Measurements from ENCODE around the gene GNG3. TPM values are rescaled to one million over a fixed set of nuclear protein-coding genes. Genes with fewer than 3 reads are reported as not detected.
"Not testable (repeated sequence)": the region's sequence is repeated elsewhere in the genome, so short reads cannot be mapped to it uniquely, and the experiment has no call there.

The GNG3 gene
- total and polyA plus RNA-seq, 2 experiments from 2014 or later, result 3.0 TPM; not detected in 1

DNA sequence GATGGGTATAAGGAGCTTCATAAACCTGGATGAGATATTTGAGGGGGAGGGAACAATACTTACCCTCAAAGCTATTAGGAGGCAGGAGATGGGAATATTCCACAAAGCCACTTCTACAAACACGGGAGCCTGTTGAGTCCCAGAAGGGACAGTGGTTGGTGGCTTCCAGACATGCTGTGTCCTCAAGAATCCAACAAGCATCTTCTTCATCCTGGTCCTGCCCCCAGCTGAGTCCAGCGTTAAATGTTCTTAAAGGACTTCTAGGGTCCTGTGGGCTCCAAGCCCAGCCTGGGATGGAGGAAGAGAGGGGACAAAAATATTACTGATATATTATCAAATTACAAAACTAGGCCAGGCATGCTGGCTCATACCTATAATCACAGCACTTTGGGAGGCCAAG, 40.0 kb upstream of the GNG3 start:
- Histone ChIP-seq H3K27ac (no peak overlapping the region), H3K4me1 (ENCODE audit: low read depth) (peaks cover 18% of the 10 kb centered on the region), H3K27me3 (no peaks in the 10 kb centered on the region), H3K4me3 (no peak overlapping the region), H3K9me3 (ENCODE audit: low read depth) (no peaks in the 10 kb centered on the region), H3K36me3 (peaks cover 2% of the 10 kb centered on the region)
- TF ChIP-seq, protein P1, sequence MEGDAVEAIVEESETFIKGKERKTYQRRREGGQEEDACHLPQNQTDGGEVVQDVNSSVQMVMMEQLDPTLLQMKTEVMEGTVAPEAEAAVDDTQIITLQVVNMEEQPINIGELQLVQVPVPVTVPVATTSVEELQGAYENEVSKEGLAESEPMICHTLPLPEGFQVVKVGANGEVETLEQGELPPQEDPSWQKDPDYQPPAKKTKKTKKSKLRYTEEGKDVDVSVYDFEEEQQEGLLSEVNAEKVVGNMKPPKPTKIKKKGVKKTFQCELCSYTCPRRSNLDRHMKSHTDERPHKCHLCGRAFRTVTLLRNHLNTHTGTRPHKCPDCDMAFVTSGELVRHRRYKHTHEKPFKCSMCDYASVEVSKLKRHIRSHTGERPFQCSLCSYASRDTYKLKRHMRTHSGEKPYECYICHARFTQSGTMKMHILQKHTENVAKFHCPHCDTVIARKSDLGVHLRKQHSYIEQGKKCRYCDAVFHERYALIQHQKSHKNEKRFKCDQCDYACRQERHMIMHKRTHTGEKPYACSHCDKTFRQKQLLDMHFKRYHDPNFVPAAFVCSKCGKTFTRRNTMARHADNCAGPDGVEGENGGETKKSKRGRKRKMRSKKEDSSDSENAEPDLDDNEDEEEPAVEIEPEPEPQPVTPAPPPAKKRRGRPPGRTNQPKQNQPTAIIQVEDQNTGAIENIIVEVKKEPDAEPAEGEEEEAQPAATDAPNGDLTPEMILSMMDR (IDR thresholded peaks at IDR 0.05; ENCODE audit: low read depth, low read length), result no peak
- DNase-seq (ENCODE audit: low read depth in 1 of 2, low spot score in 1 of 2), result no peak

DNA sequence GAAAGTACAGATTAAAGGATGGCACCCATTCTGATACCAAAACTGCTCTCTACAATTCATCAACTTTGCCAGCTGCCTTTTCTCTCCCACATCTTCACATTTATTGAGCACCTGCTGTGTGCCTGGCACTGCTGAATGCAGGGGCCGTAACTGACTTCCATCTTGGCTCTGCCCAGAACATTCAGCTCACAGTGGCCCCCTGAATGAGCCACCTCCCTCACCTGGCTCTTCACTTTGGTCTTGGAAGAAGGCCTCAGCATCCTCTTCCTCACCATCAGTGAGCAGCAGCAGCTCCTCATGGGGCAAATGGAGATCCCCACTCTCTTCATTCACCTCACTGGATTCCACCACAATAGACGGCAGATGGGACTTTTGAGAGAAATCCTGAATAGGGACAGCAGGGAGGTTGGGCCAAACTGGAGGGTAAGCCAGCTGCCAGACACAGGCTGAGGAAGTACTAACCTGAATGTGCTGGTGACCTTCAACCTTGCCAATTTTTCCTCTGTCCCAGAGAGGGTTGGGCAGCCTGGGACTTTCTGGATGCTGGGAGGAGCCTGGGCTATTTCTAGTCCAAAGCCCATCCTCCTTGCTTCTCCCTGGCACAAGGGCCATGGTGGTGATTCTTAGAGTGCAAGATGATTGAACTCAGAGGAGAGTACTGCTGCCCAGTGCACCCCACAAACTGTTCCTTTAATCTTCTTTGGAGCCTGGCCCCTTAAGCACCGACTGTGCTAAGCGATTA, 37.9 kb upstream of the GNG3 start:
- DNase-seq (ENCODE audit: low read depth in 1 of 2, low spot score in 1 of 2), result no peak

DNA sequence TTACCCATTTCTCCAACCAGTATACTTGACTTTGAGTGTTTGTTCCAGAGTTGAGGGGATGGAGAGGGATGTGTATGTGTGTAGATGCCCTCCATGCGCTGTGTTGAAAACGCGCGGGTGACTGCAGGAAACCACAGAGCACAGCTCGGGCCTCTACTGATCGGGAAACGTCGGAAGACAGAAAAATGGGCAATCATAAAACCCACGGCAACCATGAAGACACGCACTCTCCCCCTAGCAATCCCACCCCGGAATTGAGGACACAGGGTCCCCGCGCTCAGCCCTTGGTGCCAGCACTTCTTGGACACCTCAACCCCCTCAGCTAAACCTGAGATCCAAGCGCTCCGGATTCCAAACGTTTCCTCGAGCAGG, 36.3 kb upstream of the GNG3 start:
- Histone ChIP-seq H3K4me1 (ENCODE audit: low read depth) (peaks cover 20% of the 10 kb centered on the region), H3K4me3 (peak overlapping the region; percentile 68), H3K27me3 (no peaks in the 10 kb centered on the region), H3K27ac (peak overlapping the region; percentile 89), H3K9me3 (ENCODE audit: low read depth) (no peaks in the 10 kb centered on the region), H3K36me3 (peaks cover 9% of the 10 kb centered on the region)
- TF ChIP-seq, protein P1 (IDR thresholded peaks at IDR 0.05; ENCODE audit: low read depth, low read length), result no peak
- DNase-seq (ENCODE audit: low read depth in 1 of 2, low spot score in 1 of 2), result no peak

More for the DNA sequence above, 37.9 kb upstream of the GNG3 start:
- H3K27ac ChIP-seq, result peak overlapping the region; percentile 61
- H3K4me3 ChIP-seq, result no peak overlapping the region
- H3K36me3 ChIP-seq, result peaks cover 6% of the 10 kb centered on the region
- TF ChIP-seq, protein P1 (IDR thresholded peaks at IDR 0.05; ENCODE audit: low read depth, low read length), result no peak
- H3K9me3 ChIP-seq (ENCODE audit: low read depth), result no peaks in the 10 kb centered on the region
- peaks cover 23% of the 10 kb centered on the region for H3K4me1 ChIP-seq (ENCODE audit: low read depth)
- H3K27me3 ChIP-seq, result no peaks in the 10 kb centered on the region

DNA sequence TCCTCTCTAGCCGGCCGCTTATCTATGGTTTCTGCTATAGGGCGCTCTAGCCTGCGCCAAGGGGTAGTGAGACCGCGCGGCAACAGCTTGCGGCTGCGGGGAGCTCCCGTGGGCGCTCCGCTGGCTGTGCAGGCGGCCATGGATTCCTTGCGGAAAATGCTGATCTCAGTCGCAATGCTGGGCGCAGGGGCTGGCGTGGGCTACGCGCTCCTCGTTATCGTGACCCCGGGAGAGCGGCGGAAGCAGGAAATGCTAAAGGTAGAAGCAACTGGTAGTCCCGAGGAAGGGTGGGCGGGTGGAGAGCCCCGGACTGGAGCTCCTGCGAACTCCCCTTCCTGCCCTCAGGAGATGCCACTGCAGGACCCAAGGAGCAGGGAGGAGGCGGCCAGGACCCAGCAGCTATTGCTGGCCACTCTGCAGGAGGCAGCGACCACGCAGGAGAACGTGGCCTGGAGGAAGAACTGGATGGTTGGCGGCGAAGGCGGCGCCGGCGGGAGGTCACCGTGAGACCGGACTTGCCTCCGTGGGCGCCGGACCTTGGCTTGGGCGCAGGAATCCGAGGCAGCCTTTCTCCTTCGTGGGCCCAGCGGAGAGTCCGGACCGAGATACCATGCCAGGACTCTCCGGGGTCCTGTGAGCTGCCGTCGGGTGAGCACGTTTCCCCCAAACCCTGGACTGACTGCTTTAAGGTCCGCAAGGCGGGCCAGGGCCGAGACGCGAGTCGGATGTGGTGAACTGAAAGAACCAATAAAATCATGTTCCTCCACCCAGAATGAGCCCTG, 35.7 kb upstream of the GNG3 start, which contains the start of the genes LBHD1 and UQCC3:
Gene LBHD1, minus strand, starts transcription at position 660 of the 782 bp plus-strand sequence. CDS start 2,236 bp downstream, outside the sequence.
Gene UQCC3, plus strand, starts transcription at position 66 of the 782 bp plus-strand sequence. Its CDS starts 73 bp downstream, at position 139.
- peak; percentile 89 to 90 for DNase-seq (ENCODE audit: low read depth in 1 of 2, low spot score in 1 of 2)
- TF ChIP-seq, protein P1 (IDR thresholded peaks at IDR 0.05; ENCODE audit: low read depth, low read length), result no peak
- Histone ChIP-seq H3K9me3 (ENCODE audit: low read depth) (no peaks in the 10 kb centered on the region), H3K27ac (peak within 1 kb of the TSS; percentile 89), H3K27me3 (no peaks in the 10 kb centered on the region), H3K4me3 (peak within 1 kb of the TSS; percentile 68), H3K4me1 (ENCODE audit: low read depth) (peaks cover 17% of the 10 kb centered on the region), H3K36me3 (peaks cover 14% of the 10 kb centered on the region)

DNA sequence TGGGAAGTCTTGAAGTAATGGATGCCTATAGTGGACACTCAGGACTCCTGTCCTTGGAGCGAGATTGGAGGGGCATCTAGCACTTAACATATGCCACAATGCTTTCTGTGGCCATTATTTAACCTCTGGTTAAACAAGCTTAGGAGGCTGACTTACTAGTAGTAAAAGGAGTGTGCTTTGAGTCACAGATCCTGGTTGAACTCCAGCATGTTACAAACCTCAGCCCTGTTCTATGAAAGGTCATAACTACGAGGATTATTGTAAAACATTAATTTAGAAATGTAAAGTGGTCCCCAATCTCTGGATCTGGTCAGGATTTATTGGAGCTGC, 34.3 kb upstream of the GNG3 start:
- Histone ChIP-seq H3K9me3 (ENCODE audit: low read depth) (no peaks in the 10 kb centered on the region), H3K36me3 (peaks cover 22% of the 10 kb centered on the region), H3K4me3 (no peak overlapping the region), H3K27ac (peak overlapping the region; percentile 89), H3K4me1 (ENCODE audit: low read depth) (peaks cover 24% of the 10 kb centered on the region), H3K27me3 (no peaks in the 10 kb centered on the region)
- DNase-seq (ENCODE audit: low read depth in 1 of 2, low spot score in 1 of 2), result no peak
- TF ChIP-seq, protein P1 (IDR thresholded peaks at IDR 0.05; ENCODE audit: low read depth, low read length), result no peak

DNA sequence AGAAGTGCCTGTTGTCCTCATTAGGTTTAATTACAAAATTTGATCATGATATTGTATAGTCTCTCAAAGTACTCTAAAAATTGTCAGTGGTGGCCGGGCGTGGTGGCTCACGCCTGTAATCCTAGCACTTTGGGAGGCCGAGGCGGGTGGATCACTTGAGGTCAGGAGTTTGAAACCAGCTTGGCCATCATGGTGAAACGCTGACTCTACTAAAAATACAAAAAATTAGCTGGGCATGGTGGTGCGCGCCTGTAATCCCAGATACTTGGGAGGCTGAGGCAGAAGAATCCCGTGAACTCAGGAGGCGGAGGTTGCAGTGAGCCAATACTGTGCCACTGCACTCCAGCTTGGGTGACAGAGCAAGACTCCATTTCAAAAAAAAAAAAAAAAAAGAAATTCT, 32.1 kb upstream of the GNG3 start:
- H3K4me3 ChIP-seq; H3K27me3 ChIP-seq; DNase-seq (ENCODE audit: low read depth in 1 of 2, low spot score in 1 of 2); H3K27ac ChIP-seq; H3K9me3 ChIP-seq (ENCODE audit: low read depth): not testable (repeated sequence)
- Histone ChIP-seq H3K36me3 (peaks cover 22% of the 10 kb centered on the region), H3K4me1 (ENCODE audit: low read depth) (peaks cover 29% of the 10 kb centered on the region)

All from cardiac muscle cell (in vitro differentiated cells and primary cell).